Measurements from ENCODE around the gene GIPC2.
"Not testable (repeated sequence)": the region's sequence is repeated elsewhere in the genome, so short reads cannot be mapped to it uniquely, and the experiment has no call there.

The GIPC2 gene

DNA sequence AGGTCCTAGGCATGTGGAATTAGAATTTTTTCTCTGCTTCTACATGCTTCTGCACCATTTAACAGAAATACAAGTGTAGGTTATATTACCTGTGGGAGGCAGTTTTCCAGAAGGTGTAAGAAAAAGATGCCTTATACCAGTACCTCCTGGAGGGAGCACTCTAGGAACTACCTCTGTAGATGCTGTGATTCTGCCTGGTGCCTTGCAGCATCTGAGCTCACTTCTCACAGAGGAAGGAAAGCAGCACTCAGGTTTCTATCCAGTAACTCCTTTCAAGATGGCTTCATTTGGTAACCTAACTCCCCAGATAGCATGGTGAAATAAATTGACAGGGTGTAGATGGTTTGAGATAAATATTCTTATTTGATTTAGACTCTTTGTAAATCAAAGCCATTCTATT is 50.3 kb downstream of the GIPC2 start:
- DNase-seq (ENCODE audit: low spot score): no peak

DNA sequence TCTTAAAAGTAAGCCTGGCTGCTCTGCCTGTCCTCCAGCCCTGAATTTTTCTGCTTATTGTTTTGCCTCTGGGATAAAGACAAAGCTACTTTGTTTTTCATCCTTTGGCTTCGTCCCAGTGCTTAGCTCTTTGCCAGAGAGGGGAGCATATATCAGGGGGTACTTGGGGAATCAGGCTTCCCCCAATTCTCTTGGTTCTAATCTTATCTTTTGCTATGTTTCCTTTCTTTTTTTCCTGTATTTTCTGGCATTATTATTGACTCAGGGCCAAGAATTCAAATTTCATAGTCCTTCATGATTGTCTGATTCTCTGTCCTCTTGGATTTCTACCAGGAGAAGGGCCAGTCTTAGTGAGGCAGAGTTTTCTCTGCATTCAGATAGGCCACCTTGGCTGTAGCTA is 51.2 kb downstream of the GIPC2 start:
- DNase-seq (ENCODE audit: low spot score): no peak

- no peak for DNase-seq (ENCODE audit: low spot score)
Observed at GRCh38 chr1:78101051-78101450, 55.3 kb downstream of the GIPC2 start.

DNA sequence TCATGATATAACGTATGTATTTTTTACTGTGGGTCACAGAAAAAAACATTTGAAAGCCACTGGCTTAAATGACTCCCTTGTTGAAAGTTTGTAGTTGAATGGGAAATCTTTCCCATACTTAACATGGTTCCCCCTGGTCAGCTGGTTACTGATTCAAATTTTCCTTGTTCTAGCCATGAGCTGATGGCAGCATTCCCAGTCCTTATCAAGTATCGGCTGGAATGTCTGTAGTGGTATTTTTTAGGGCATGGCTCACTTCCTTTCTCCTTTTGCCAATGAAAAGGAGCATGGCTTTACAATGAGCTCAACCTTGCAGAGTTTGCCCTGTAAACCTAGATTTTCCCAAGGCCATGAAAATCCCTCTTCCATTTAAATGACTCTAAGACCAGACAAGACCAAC is 55.7 kb downstream of the GIPC2 start:
- no peak for DNase-seq (ENCODE audit: low spot score)

- DNase-seq (ENCODE audit: low spot score): no peak
Observed at GRCh38 chr1:78102082-78102481, 56.3 kb downstream of the GIPC2 start.

DNA sequence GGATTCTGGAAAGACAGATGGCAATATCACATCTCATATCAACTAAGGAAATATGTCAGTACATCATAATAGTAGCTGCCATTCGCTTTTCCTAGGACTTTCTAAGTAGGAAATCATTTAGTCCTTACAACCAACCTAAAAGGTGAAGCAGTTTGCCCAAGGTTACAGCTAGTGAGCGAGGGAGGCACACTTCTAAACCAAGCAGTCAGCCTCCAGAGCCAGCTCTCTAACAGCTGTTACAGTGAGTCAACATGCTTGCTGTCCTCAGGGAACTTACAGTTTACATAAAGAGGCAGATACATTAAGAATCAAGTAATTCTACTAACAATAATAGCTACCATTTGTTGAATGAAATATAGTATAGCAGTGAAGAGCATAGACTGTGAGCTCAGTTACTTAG is 57.1 kb downstream of the GIPC2 start:
- DNase-seq (ENCODE audit: low spot score): no peak

DNA sequence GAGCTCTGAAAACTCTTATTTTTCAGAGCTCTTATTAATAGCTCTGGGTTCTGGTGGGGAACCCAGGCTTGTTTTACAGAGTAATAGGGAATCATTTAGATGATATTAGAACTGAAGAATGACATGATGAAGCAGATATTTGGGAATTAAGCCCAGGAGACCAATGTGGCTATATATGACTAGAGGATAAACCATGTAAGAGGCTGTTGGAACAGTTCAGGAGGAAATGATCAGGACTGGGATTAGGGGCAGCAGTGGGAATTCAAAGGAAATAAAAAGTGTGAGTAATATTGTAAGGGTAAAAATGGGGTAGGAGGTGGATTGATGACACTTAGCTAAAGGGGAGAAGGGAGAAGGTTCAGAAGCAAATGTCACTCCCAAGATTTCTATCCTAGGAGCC is 58.6 kb downstream of the GIPC2 start:
- no peak for DNase-seq (ENCODE audit: low spot score)

DNA sequence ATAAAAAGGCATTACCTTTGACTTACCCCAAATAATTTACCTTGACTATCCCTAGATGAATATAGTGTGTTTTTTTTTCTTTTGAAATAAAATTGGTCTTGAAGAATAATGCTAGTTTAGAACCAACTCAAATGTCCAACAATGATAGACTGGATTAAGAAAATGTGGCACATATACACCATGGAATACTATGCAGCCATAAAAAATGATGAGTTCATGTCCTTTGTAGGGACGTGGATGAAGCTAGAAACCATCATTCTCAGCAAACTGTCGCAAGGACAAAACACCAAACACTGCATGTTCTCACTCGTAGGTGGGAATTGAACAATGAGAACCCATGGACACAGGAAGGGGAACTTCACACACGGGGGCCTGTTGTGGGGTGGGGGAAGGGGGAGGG is 63.9 kb downstream of the GIPC2 start:
- not testable (repeated sequence) for DNase-seq (ENCODE audit: low spot score)

- no peak for DNase-seq (ENCODE audit: low spot score)
Observed at GRCh38 chr1:78113156-78113916, 67.6 kb downstream of the GIPC2 start.

DNA sequence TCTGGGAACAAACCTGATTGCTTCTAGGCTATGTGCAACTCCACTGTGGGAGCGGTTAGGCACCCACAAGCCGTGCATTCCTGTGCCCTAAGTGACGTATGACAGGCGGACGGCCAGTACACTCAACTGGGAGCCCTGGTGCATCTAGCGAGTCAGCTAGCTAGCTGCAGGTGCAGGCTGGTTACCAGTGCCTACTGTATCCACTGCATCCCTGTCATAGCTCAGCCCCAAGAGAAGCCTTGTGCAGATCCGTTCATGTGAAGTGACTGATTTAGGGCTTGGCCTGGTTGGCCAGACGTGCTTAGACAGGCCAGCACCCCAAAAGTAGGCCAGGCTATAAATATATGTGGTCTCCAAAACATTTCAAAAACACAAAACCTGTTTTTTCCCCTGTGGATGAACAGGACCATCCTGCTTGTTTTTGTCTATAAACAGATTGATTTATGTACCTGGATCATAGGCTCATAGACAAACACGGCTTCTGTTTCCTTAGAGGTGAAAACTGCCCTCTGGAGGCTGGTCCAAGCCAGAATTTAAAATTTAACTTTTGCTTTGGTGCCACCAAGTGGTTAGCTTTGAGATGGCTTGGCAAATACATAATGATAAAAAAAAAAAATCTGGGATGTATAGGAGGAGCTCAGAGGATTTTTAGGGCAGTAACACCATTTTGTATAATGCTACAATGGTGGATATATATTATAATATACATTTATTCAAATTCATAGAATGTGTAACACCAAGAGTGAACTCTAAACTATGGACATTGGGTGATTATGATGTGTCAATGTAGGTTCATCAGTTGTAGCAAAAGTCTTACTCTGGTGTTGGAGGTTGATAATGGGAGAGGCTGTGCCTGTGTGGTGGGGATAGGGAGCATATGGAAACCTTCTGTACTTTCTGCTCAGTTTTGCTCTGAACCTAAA is 68.5 kb downstream of the GIPC2 start:
- DNase-seq (ENCODE audit: low spot score): peak; percentile 60

- DNase-seq (ENCODE audit: low spot score): not testable (repeated sequence)
Observed at GRCh38 chr1:78120485-78120884, 74.7 kb downstream of the GIPC2 start.

DNA sequence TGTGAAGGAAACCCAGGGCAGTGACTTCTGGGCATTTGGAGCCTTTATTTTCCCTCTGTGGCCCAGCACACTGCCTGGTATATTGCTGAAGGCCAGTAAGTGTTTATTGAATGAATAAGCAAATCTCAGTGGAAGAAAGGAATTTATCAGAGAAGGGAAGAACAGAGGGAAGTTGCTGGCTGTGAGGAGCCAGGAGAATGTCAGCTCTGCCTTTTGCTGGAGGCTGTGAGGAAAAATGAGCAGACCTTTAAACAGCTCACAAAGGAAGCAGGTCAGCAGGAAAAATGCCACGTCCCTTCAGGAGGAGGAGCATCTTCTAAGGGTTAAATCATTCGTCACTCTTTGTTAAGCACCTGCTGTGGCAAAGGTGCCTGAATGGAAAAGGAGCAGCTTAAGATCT is 75.9 kb downstream of the GIPC2 start:
- DNase-seq (ENCODE audit: low spot score): no peak

DNA sequence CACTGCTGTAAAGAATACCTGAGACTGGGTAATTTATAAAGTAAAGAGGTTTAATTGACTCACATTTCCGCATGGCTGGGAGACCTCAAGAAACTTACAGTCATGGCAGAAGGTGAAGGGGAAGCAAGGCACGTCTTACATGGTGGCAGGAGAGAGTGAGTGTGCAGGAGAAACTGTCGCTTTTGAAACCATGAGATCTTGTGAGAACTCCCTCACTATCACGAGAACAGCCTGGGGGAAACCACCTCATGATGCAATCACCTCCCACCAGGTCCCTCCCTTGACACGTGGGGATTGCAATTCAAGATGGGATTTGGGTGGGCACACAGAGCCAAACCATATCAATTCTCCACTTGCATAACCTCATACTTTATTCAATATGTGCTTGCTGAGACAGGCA is 76.6 kb downstream of the GIPC2 start:
- DNase-seq (ENCODE audit: low spot score): no peak

DNA sequence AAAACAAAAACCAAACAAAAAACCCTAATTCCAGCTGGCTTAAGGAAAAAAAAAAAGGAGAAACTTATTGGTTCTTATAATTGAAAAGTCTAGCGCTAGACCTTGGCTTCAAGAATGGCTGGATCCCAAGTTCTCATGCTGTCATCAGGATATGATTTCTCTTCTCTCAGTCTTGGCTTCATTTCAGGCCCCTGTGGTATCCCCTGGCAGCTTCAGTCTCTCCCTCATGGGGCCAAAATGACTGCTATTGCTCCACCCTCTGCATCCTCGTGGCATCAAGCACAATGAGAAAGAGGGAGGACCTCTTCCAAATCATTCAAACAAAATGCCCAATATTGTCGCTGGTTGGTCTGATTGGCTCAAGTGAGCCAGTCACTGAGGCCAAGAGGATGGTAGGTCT is 80.7 kb downstream of the GIPC2 start:
- no peak for DNase-seq (ENCODE audit: low spot score)

DNA sequence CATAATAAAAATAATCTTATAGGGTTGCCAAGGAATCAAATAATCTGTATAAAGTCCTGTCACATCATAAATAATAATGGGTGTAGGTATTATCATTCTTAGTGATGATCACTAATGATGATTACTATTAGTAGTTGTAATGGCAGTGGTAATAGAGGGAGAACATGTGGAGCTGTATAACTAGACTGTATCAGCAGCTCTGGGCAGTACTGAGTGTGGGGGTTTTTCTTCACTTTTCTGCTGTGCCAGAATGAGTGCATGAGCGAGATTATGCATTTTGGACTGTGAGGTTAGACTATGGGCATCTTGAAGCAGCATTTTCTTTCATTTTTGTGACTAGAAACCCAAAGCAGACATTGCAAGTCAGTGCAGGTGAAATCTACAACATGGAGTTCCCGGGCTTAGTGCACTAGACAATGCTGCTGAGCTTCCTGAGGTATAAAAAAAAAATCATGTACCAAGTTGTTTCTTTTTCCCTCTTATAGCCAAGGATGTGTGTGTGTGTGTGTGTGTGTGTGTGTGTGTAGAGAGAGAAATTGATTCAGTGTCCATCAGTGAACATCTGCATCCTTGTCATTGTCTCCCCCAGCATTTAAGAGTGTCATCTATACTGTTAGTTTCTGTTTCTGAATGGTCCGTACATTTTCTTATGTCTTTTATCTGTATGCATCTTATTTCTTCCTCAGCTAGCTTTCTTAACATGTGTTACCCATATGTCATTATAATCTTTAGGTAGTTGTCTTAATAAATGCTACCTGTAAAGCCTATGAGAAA is 86.6 kb downstream of the GIPC2 start:
- DNase-seq (ENCODE audit: low spot score): no peak

- no peak for DNase-seq (ENCODE audit: low spot score)
Observed at GRCh38 chr1:78132948-78133322, 87.2 kb downstream of the GIPC2 start.

- DNase-seq (ENCODE audit: low spot score): no peak
Observed at GRCh38 chr1:78136680-78137079, 90.9 kb downstream of the GIPC2 start.

DNA sequence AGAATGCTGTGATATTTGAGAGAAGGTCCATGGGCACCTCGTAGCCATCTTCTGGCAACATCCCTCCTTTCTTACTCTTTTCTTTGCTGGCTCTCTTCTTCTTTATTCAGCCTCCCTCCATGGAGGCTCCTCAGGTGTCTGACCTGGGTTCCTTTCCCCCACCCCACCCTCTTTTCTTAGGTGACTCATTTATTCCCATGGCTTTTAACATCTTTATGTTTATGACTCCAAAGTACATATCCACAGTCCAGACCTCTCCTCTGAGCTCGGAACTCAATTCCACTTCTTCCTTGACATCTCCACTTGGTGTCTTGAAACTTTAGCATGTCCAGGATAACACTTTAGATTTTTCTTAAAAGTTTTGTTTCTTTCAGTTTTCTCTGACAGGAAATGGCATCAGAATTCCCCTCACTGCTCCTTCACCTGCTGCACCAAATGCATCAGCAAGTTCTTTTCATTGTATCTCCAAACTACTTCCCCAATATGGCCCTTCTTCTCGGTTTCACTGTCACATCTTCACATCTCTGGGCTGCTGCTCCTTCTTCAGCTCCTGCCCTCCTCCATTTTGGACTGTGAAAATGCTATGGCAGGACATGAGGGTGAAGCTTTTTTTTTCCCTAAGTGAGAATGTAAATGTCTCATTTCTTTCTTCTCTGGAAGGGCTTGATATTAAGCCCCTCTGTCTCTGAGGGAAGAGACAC is 95.9 kb downstream of the GIPC2 start:
- DNase-seq (ENCODE audit: low spot score): no peak

DNA sequence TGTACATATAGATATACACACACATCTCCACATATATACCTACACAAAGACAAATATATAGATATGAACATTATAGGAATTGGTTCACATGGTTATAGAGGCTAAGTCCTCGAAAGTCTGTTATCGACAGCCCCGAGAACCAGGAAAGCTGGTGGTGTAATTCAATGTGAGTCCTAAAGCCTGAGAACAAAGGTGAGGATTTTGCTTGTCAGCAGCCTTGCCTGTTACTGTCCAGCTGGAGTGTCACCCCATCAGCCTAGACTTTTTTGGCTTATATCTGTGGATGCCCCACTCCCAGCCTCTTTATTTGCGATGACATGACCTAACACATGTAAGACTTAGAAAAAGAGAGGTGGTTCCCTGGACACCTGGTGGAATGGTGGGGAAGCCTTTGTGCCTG is 97.0 kb downstream of the GIPC2 start:
- no peak for DNase-seq (ENCODE audit: low spot score)

GRCh38 chr1:78143152-78143551 is 97.4 kb downstream of the GIPC2 start:
- no peak for DNase-seq (ENCODE audit: low spot score)

GRCh38 chr1:78143673-78144072 is 97.9 kb downstream of the GIPC2 start:
- DNase-seq (ENCODE audit: low spot score): no peak

GRCh38 chr1:78145105-78145580 is 99.4 kb downstream of the GIPC2 start:
- DNase-seq (ENCODE audit: low spot score): no peak
